PC-3 (cell line): ENCODE measurements around the gene GPRC6A. TPM values are rescaled to one million over a fixed set of nuclear protein-coding genes. Genes with fewer than 3 reads are reported as not detected.

Experiments
- ATAC-seq: fragments of 200-7000 bp; cut with Tn5 transposase; 2 replicates; pipeline ENCODE4 v1.9.1; 2020; ENCODE audit warnings: mild to moderate bottlenecking, moderate library complexity
- BruUV-seq: library from RNA; stranded (reverse); fragments of 400-500 nt; replicated peaks from 2 replicates; lab custom pipeline; 2021; lab: Mats Ljungman, UMichigan
- CTCF ChIA-PET: fragments of 300-600 bp; sonication (Branson Sonifier 250); formaldehyde crosslinking; loops from one replicate; lab custom pipeline; 2022; ENCODE audit warnings: antibody characterized with exemption; lab: Charles Lee
- POLR2A ChIA-PET: fragments of 300-600 bp; sonication (Branson Sonifier 250); formaldehyde crosslinking; loops from one replicate; lab custom pipeline; 2022; ENCODE audit warnings: antibody characterized with exemption; ENCODE audit not compliant: unreplicated experiment; lab: Charles Lee
- DNase-seq: peaks from one replicate; pipeline ENCODE4 v3.0.0-alpha.2; 2015
- H2AFZ ChIP-seq: fragments of 300-600 bp; sonication (generic); 2 replicates; pipeline ENCODE4 v1.6.0; 2016; ENCODE audit warnings: antibody characterized with exemption, low read length
- H3F3A ChIP-seq: fragments of 300-600 bp; sonication (generic); one replicate; pipeline ENCODE4 v1.6.0; 2017; ENCODE audit warnings: antibody characterized with exemption, low read length, control low read depth, mild to moderate bottlenecking; ENCODE audit not compliant: unreplicated experiment
- H3K27ac ChIP-seq: fragments of 300-600 bp; sonication (generic); 2 replicates; pipeline ENCODE4 v1.5.1; 2016; ENCODE audit warnings: mild to moderate bottlenecking, low read length
- H3K27me3 ChIP-seq: fragments of 300-600 bp; sonication (generic); 2 replicates; pipeline ENCODE4 v1.6.1; 2016; ENCODE audit warnings: low read length, mixed read lengths
- H3K36me3 ChIP-seq: fragments of 300-600 bp; sonication (generic); 2 replicates; pipeline ENCODE4 v1.6.1; 2016; ENCODE audit warnings: low read depth, mixed run types, low read length, mixed read lengths
- H3K4me1 ChIP-seq: fragments of 300-600 bp; sonication (generic); 2 replicates; pipeline ENCODE4 v1.5.1; 2016; ENCODE audit warnings: low read length; ENCODE audit not compliant: insufficient read depth
- H3K4me2 ChIP-seq: fragments of 300-600 bp; sonication (generic); 2 replicates; pipeline ENCODE4 v1.6.0; 2016; ENCODE audit warnings: low read length
- H3K4me3 ChIP-seq: fragments of 300-600 bp; sonication (generic); 2 replicates; pipeline ENCODE4 v1.5.1; 2016; ENCODE audit warnings: mild to moderate bottlenecking, low read length, mixed read lengths
- H3K79me2 ChIP-seq: fragments of 300-600 bp; sonication (generic); 2 replicates; pipeline ENCODE4 v1.6.1; 2017; ENCODE audit warnings: low read length, mixed read lengths
- H3K9ac ChIP-seq: fragments of 300-600 bp; sonication (generic); 2 replicates; pipeline ENCODE4 v1.6.0; 2016; ENCODE audit warnings: mild to moderate bottlenecking, low read length
- H3K9me2 ChIP-seq: fragments of 300-600 bp; sonication (generic); replicated peaks from 2 replicates; pipeline ENCODE4 v1.6.1; 2016; ENCODE audit warnings: mixed run types, low read length, mixed read lengths
- H3K9me3 ChIP-seq: fragments of 300-600 bp; sonication (generic); 2 replicates; pipeline ENCODE4 v1.6.1; 2016; ENCODE audit warnings: low read length, mixed read lengths
- H4K20me1 ChIP-seq: fragments of 300-600 bp; sonication (generic); 2 replicates; pipeline ENCODE4 v1.6.1; 2016; ENCODE audit warnings: low read length, mixed read lengths
- CTCF ChIP-seq: fragments of 300-600 bp; sonication (generic); conservative IDR thresholded peaks from 2 replicates; pipeline ENCODE4 v1.5.1; 2017; ENCODE audit warnings: antibody characterized with exemption, low read depth, mild to moderate bottlenecking, low read length
- EZH2 ChIP-seq: fragments of 300-600 bp; sonication (generic); IDR thresholded peaks from one replicate; pipeline ENCODE4 v1.6.1; 2017; ENCODE audit warnings: antibody characterized with exemption, mild to moderate bottlenecking, low read length; ENCODE audit not compliant: unreplicated experiment
- EZH2phosphoT487 ChIP-seq: fragments of 300-600 bp; sonication (generic); IDR thresholded peaks from 2 replicates; pipeline ENCODE4 v1.6.1; 2018; ENCODE audit warnings: mild to moderate bottlenecking, antibody characterized with exemption, low read length, borderline replicate concordance
- intact Hi-C: fragments of 100-400 bp; cut with micrococcal nuclease; formaldehyde crosslinking; loops from 2 replicates; pipeline ENCODE4 v1.9.0; 2023
- total RNA-seq: library from RNA; depleted of rRNA; stranded (reverse); fragments of >200 nt; gene quantifications from 2 replicates; pipeline ENCODE4 v1.2.3, GENCODE V29; 2014

The GPRC6A gene
- total RNA-seq, 1 experiment from 2014 or later, result not detected

GRCh38 chr6:116872771-116873170 is 43.9 kb upstream of the GPRC6A start:
- Histone ChIP-seq H3K4me3 (no peak overlapping the region), H3K27ac (no peak overlapping the region), H3K9me3 (no peaks in the 10 kb centered on the region), H3K4me2 (no peak overlapping the region), H4K20me1 (no peaks in the 10 kb centered on the region), H2AFZ (no peak overlapping the region), H3K36me3 (no peaks in the 10 kb centered on the region), H3K79me2 (no peaks in the 10 kb centered on the region), H3F3A (no peaks in the 10 kb centered on the region), H3K27me3 (peaks cover 9% of the 10 kb centered on the region), H3K9me2 (no peaks in the 10 kb centered on the region), H3K9ac (no peak overlapping the region), H3K4me1 (no peaks in the 10 kb centered on the region; the same call in 1 of the 2 replicates)
- ATAC-seq (no peak), DNase-seq (no peak)
- no TSS peak for BruUV-seq
- TF ChIP-seq CTCF (no peak), EZH2phosphoT487 (no peak)
- CTCF ChIA-PET, result no interaction called here
- POLR2A ChIA-PET, result no interaction called here
- intact Hi-C loops, result no loop called here

GRCh38 chr6:116866281-116866871 is 37.5 kb upstream of the GPRC6A start:
- BruUV-seq, result no TSS peak
- CTCF ChIA-PET, result no interaction called here
- DNase-seq, result no peak
- H3K36me3 ChIP-seq, result no peaks in the 10 kb centered on the region
- H3F3A ChIP-seq, result no peaks in the 10 kb centered on the region
- POLR2A ChIA-PET, result no interaction called here
- no peak overlapping the region for H3K4me2 ChIP-seq
- no peak overlapping the region for H3K27ac ChIP-seq
- no peaks in the 10 kb centered on the region for H4K20me1 ChIP-seq
- no peak overlapping the region for H3K4me3 ChIP-seq
- no peaks in the 10 kb centered on the region; the same call in 1 of the 2 replicates for H3K4me1 ChIP-seq
- H3K79me2 ChIP-seq, result no peaks in the 10 kb centered on the region
- H2AFZ ChIP-seq, result peak overlapping the region; percentile 57; the same call in 1 of the 2 replicates
- H3K9ac ChIP-seq, result no peak overlapping the region
- no peaks in the 10 kb centered on the region for H3K9me2 ChIP-seq
- no peak for ATAC-seq
- H3K9me3 ChIP-seq, result no peaks in the 10 kb centered on the region
- no peaks in the 10 kb centered on the region for H3K27me3 ChIP-seq
- intact Hi-C loops, result no loop called here
- TF ChIP-seq EZH2 (no peak), EZH2phosphoT487 (no peak), CTCF (no peak)

GRCh38 chr6:116859264-116859663 is 30.4 kb upstream of the GPRC6A start:
- CTCF ChIA-PET, result interaction anchor here (0.6 kb wide), 1 partner anchor 37 kb away, joined by 3 read pairs; no protein-coding TSS in a partner anchor
- intact Hi-C loops, result no loop called here

More at GRCh38 chr6:116859264-116859663, 30.4 kb upstream of the GPRC6A start:
- no peaks in the 10 kb centered on the region for H3K4me1 ChIP-seq
- H2AFZ ChIP-seq, result no peak overlapping the region
- BruUV-seq, result no TSS peak
- no peaks in the 10 kb centered on the region for H3F3A ChIP-seq
- no peaks in the 10 kb centered on the region for H4K20me1 ChIP-seq
- H3K79me2 ChIP-seq, result no peaks in the 10 kb centered on the region
- H3K4me2 ChIP-seq, result no peak overlapping the region
- H3K27ac ChIP-seq, result no peak overlapping the region
- no peaks in the 10 kb centered on the region for H3K27me3 ChIP-seq
- H3K9me3 ChIP-seq, result no peaks in the 10 kb centered on the region
- no peaks in the 10 kb centered on the region for H3K36me3 ChIP-seq
- H3K9ac ChIP-seq, result no peak overlapping the region
- ATAC-seq (no peak), DNase-seq (no peak)
- no peaks in the 10 kb centered on the region for H3K9me2 ChIP-seq
- TF ChIP-seq EZH2, result no peak
- no peak for TF ChIP-seq CTCF
- TF ChIP-seq EZH2phosphoT487, result no peak
- POLR2A ChIA-PET, result no interaction called here
- H3K4me3 ChIP-seq, result no peak overlapping the region
